WTC11 (cell line): ENCODE results near the gene CLECL1. TPM values are rescaled to one million over a fixed set of nuclear protein-coding genes. Genes with fewer than 3 reads are reported as not detected.
"Not testable (repeated sequence)": the region's sequence is repeated elsewhere in the genome, so short reads cannot be mapped to it uniquely, and the experiment has no call there.

Experiments
- ATAC-seq: fragments of 200-7000 bp; cut with Tn5 transposase; 2 replicates; pipeline ENCODE4 v1.10.0; 2021; ENCODE audit warnings: mild to moderate bottlenecking, moderate library complexity
- CTCF ChIA-PET: fragments of 300-600 bp; sonication (Branson Sonifier 250); formaldehyde crosslinking; loops from one replicate; lab custom pipeline; 2021; ENCODE audit warnings: antibody characterized with exemption; lab: Charles Lee
- POLR2A ChIA-PET: fragments of 350-600 bp; sonication (Branson Sonifier 250); formaldehyde crosslinking; loops from one replicate; lab custom pipeline; 2021; ENCODE audit warnings: antibody characterized with exemption; lab: Charles Lee
- DNase-seq: peaks from one replicate; pipeline ENCODE4 v3.0.0; 2021; ENCODE audit warnings: low spot score
- H3K27ac Mint-ChIP-seq: 2 replicates; pipeline ENCODE4 v1.8.0; 2021; ENCODE audit warnings: mixed read lengths
- H3K27me3 Mint-ChIP-seq: 2 replicates; pipeline ENCODE4 v1.8.0; 2021; ENCODE audit warnings: low read depth, mild to moderate bottlenecking, moderate library complexity, mixed read lengths
- H3K36me3 Mint-ChIP-seq: 2 replicates; pipeline ENCODE4 v1.8.0; 2021; ENCODE audit warnings: mixed read lengths
- H3K4me1 Mint-ChIP-seq: 2 replicates; pipeline ENCODE4 v1.8.0; 2022; ENCODE audit warnings: mixed read lengths
- H3K4me3 Mint-ChIP-seq: 2 replicates; pipeline ENCODE4 v1.8.0; 2021; ENCODE audit warnings: mild to moderate bottlenecking, moderate library complexity, mixed read lengths
- H3K9me3 Mint-ChIP-seq: 2 replicates; pipeline ENCODE4 v1.8.0; 2021; ENCODE audit warnings: mixed read lengths
- CREB1 ChIP-seq: sonication (generic); formaldehyde crosslinking; IDR thresholded peaks from 2 replicates; pipeline ENCODE4 v1.8.0; 2023; ENCODE audit warnings: mild to moderate bottlenecking, missing genetic modification reagents
- ERG ChIP-seq: fragments of 250-450 bp; sonication (Bioruptor Pico); IDR thresholded peaks from 2 replicates; pipeline ENCODE4 v1.8.0; 2021; ENCODE audit warnings: mild to moderate bottlenecking
- ESRRA ChIP-seq: sonication (generic); formaldehyde crosslinking; IDR thresholded peaks from 2 replicates; pipeline ENCODE4 v1.8.1; 2022; ENCODE audit warnings: mild to moderate bottlenecking, missing genetic modification reagents, borderline replicate concordance
- ETV6 ChIP-seq: sonication (generic); formaldehyde crosslinking; IDR thresholded peaks from 2 replicates; pipeline ENCODE4 v1.8.1; 2022; ENCODE audit warnings: mild to moderate bottlenecking, missing genetic modification reagents
- FOXK1 ChIP-seq: sonication (generic); formaldehyde crosslinking; IDR thresholded peaks from 2 replicates; pipeline ENCODE4 v1.8.0; 2022; ENCODE audit warnings: mild to moderate bottlenecking, moderate library complexity, missing genetic modification reagents
- NFATC4 ChIP-seq: fragments of 250-450 bp; sonication (Bioruptor Pico); IDR thresholded peaks from 2 replicates; pipeline ENCODE4 v1.9.0; 2021; ENCODE audit warnings: mild to moderate bottlenecking
- NR1H2 ChIP-seq: sonication (generic); formaldehyde crosslinking; IDR thresholded peaks from 2 replicates; pipeline ENCODE4 v1.9.0; 2021; ENCODE audit warnings: mild to moderate bottlenecking, moderate library complexity, missing genetic modification reagents
- NR2C2 ChIP-seq: sonication (generic); formaldehyde crosslinking; IDR thresholded peaks from 2 replicates; pipeline ENCODE4 v1.8.0; 2022; ENCODE audit warnings: mild to moderate bottlenecking, missing genetic modification reagents
- OVOL2 ChIP-seq: fragments of 250-450 bp; sonication (Bioruptor Pico); IDR thresholded peaks from 2 replicates; pipeline ENCODE4 v1.9.0; 2021; ENCODE audit warnings: mild to moderate bottlenecking, borderline replicate concordance
- ZNF121 ChIP-seq: sonication (generic); formaldehyde crosslinking; IDR thresholded peaks from 2 replicates; pipeline ENCODE4 v1.8.0; 2023; ENCODE audit warnings: missing genetic modification reagents
- ZNF317 ChIP-seq: sonication (generic); formaldehyde crosslinking; IDR thresholded peaks from 2 replicates; pipeline ENCODE4 v1.8.1; 2023; ENCODE audit warnings: low read depth, mild to moderate bottlenecking, moderate library complexity, missing genetic modification reagents, borderline replicate concordance
- ZNF396 ChIP-seq: fragments of 250-450 bp; sonication (Bioruptor Pico); IDR thresholded peaks from 2 replicates; pipeline ENCODE4 v1.8.0; 2021; ENCODE audit warnings: mild to moderate bottlenecking, moderate library complexity, borderline replicate concordance
- ZNF425 ChIP-seq: fragments of 250-450 bp; sonication (Bioruptor Pico); conservative IDR thresholded peaks from 2 replicates; pipeline ENCODE4 v1.9.0; 2021; ENCODE audit warnings: mild to moderate bottlenecking
- ZSCAN18 ChIP-seq: fragments of 250-450 bp; sonication (Bioruptor Pico); IDR thresholded peaks from 2 replicates; pipeline ENCODE4 v2.1.2; 2022; ENCODE audit warnings: mild to moderate bottlenecking, moderate library complexity
- total RNA-seq: library from RNA; stranded (reverse); gene quantifications from 3 replicates; pipeline ENCODE4 v1.2.3, GENCODE V29; 2021
- TF ChIP-seq, protein P1 (sequence below): sonication (generic); formaldehyde crosslinking; IDR thresholded peaks from 2 replicates; pipeline ENCODE4 v1.8.1; 2023; ENCODE audit warnings: mild to moderate bottlenecking, missing genetic modification reagents, moderate library complexity
- TF ChIP-seq, protein P2 (sequence below): sonication (generic); formaldehyde crosslinking; IDR thresholded peaks from 2 replicates; pipeline ENCODE4 v1.8.1; 2023; ENCODE audit warnings: mild to moderate bottlenecking, missing genetic modification reagents, borderline replicate concordance

CLECL1 gene
- total RNA-seq, 1 experiment from 2014 or later: not detected

DNA sequence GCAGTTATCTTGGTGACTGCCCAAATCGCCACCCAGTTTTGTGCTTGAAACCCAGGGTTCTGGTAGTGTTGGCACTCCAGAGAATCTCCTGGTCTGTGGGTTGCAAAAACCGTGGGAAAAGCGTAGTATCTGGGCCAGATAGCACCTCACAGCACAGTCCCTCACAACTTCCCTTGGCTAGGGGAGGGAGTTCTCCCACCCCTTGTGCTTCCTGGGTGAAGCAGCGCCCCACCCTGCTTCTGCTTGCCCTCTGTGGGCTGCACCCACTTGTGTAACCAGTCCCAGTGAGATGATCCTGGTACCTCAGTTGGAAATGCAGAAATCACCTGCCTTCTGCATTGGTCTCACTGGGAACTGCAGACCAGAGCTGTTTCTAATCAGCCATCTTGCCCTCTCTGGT lies 47.0 kb downstream of the CLECL1 start (continued):
- no peak for TF ChIP-seq ZNF317 (CRISPR knock-in tag)
- TF ChIP-seq ERG (CRISPR knock-in tag): no peak
- TF ChIP-seq FOXK1 (CRISPR knock-in tag): no peak
- no peak for TF ChIP-seq ZNF425
- TF ChIP-seq, protein P1, sequence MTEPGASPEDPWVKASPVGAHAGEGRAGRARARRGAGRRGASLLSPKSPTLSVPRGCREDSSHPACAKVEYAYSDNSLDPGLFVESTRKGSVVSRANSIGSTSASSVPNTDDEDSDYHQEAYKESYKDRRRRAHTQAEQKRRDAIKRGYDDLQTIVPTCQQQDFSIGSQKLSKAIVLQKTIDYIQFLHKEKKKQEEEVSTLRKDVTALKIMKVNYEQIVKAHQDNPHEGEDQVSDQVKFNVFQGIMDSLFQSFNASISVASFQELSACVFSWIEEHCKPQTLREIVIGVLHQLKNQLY (CRISPR knock-in tag): no peak
- no peak for TF ChIP-seq ZNF121
- TF ChIP-seq ZSCAN18: no peak

DNA sequence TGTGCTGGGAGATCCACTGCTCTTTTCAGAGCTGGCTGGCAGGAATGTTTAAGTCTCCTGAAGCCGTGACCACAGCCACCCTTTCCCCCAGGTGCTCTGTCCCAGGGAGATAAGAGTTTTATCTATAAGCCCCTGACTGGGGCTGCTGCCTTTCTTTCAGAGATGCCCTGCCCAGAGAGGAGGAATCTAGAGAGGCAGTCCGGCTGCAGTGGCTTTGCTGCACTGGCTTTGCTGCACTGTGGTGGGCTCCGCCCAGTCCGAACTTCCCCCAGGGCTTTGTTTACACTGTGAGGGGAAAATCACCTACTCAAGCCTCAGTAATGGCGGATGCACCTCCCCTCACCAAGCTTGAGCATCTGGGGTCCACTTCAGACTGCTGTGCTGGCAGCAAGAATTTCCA lies 47.5 kb downstream of the CLECL1 start:
- H3K27me3 Mint-ChIP-seq, H3K4me1 Mint-ChIP-seq, POLR2A ChIA-PET, H3K27ac Mint-ChIP-seq, H3K4me3 Mint-ChIP-seq, ATAC-seq, DNase-seq: not testable (repeated sequence)
- H3K36me3 Mint-ChIP-seq: peaks cover 42% of the 10 kb centered on the region
- CTCF ChIA-PET: interaction anchor here (1.0 kb wide), 1 partner anchor 23 kb away, joined by 3 read pairs; no protein-coding TSS in a partner anchor
- H3K9me3 Mint-ChIP-seq: peaks cover 14% of the 10 kb centered on the region

DNA sequence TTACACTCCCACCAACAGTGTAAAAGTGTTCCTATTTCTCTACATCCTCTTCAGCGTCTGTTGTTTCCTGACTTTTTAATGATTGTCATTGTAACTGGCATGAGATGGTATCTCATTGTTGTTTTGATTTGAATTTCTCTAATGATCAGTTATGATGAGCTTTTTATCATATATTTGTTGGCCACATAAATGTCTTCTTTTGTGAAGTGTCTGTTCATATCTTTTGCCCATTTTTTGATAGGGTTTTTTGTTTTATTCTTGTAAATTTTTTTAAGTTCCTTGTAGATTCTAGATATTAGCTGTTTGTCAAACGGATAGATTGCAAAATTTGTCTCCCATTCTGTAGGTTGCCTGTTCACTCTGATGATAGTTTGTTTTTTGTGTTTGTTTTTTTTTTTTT lies 49.9 kb downstream of the CLECL1 start:
- CTCF ChIA-PET, POLR2A ChIA-PET, ATAC-seq, H3K4me3 Mint-ChIP-seq, H3K27ac Mint-ChIP-seq, H3K27me3 Mint-ChIP-seq, DNase-seq, H3K4me1 Mint-ChIP-seq: not testable (repeated sequence)
- H3K36me3 Mint-ChIP-seq: peaks cover 35% of the 10 kb centered on the region
- peaks cover 25% of the 10 kb centered on the region for H3K9me3 Mint-ChIP-seq

DNA sequence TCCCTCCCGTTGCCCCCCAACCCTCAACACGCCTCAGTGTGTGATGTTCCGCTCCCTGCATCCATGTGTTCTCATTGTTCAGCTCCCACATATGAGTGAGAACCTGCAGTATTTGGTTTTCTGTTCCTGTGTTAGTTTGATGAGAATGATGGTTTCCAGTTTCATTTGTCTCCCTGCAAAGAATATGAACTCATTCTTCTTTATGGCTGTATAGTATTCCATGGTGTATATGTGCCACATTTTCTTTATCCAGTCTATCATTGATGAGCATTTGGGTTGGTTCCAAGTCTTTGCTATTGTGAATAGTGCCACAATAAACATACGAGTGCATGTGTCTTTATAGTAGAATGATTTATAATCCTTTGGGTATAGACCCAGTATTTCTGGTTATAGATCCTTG lies 50.4 kb downstream of the CLECL1 start:
- H3K27me3 Mint-ChIP-seq, ATAC-seq, H3K4me3 Mint-ChIP-seq, DNase-seq, H3K27ac Mint-ChIP-seq, CTCF ChIA-PET, POLR2A ChIA-PET, H3K4me1 Mint-ChIP-seq: not testable (repeated sequence)
- Mint-ChIP-seq H3K36me3 (peaks cover 35% of the 10 kb centered on the region), H3K9me3 (peaks cover 25% of the 10 kb centered on the region)

DNA sequence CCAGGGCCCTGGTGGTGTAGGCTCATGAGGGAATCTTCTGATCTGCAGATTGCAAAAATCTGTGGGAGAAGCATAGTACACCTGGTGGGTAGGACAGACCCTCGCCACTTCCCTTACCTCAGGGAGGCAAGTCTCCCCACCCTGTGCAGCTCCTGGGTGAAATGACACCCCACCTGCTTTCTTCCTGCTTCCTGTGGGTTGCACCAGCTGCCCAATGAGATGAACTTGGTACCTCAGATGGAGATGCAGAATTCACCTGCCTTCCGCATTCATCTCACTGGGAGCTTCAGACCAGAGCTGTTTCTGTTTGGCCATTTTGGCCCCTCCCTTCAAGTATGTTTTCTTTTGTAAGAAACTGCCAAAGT lies 58.7 kb downstream of the CLECL1 start:
- Mint-ChIP-seq H3K4me3 (no peak overlapping the region), H3K27ac (no peak overlapping the region), H3K27me3 (no peaks in the 10 kb centered on the region), H3K9me3 (peaks cover 7% of the 10 kb centered on the region), H3K4me1 (peaks cover 17% of the 10 kb centered on the region), H3K36me3 (peaks cover 12% of the 10 kb centered on the region)
- ChIA-PET POLR2A (no interaction called here), CTCF (interaction anchor here (0.6 to 0.9 kb wide), 2 partner anchors 34 to 296 kb away, joined by 3 to 4 read pairs; no protein-coding TSS in a partner anchor)
- ATAC-seq: no peak
- no peak for DNase-seq
- TF ChIP-seq ZNF396 (CRISPR knock-in tag) (no peak), NFATC4 (CRISPR knock-in tag) (no peak), NR2C2 (CRISPR knock-in tag) (no peak), ETV6 (CRISPR knock-in tag) (no peak), NR1H2 (CRISPR knock-in tag) (no peak), OVOL2 (CRISPR knock-in tag) (no peak), CREB1 (CRISPR knock-in tag) (no peak), ESRRA (CRISPR knock-in tag) (no peak)
- TF ChIP-seq, protein P2, sequence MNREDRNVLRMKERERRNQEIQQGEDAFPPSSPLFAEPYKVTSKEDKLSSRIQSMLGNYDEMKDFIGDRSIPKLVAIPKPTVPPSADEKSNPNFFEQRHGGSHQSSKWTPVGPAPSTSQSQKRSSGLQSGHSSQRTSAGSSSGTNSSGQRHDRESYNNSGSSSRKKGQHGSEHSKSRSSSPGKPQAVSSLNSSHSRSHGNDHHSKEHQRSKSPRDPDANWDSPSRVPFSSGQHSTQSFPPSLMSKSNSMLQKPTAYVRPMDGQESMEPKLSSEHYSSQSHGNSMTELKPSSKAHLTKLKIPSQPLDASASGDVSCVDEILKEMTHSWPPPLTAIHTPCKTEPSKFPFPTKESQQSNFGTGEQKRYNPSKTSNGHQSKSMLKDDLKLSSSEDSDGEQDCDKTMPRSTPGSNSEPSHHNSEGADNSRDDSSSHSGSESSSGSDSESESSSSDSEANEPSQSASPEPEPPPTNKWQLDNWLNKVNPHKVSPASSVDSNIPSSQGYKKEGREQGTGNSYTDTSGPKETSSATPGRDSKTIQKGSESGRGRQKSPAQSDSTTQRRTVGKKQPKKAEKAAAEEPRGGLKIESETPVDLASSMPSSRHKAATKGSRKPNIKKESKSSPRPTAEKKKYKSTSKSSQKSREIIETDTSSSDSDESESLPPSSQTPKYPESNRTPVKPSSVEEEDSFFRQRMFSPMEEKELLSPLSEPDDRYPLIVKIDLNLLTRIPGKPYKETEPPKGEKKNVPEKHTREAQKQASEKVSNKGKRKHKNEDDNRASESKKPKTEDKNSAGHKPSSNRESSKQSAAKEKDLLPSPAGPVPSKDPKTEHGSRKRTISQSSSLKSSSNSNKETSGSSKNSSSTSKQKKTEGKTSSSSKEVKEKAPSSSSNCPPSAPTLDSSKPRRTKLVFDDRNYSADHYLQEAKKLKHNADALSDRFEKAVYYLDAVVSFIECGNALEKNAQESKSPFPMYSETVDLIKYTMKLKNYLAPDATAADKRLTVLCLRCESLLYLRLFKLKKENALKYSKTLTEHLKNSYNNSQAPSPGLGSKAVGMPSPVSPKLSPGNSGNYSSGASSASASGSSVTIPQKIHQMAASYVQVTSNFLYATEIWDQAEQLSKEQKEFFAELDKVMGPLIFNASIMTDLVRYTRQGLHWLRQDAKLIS: no peak
